HT1080 (cell line): ENCODE results near the gene CDCA4. TPM values are rescaled to one million over a fixed set of nuclear protein-coding genes. Genes with fewer than 3 reads are reported as not detected.

Source experiments
- DNase-seq: peaks from one replicate; pipeline ENCODE4 v3.0.0-alpha.2; 2015; ENCODE audit warnings: low read depth
- total RNA-seq: library from RNA; depleted of rRNA; stranded (reverse); fragments of >200 nt; shearing (Covaris generic); gene quantifications from 2 replicates; pipeline ENCODE4 v1.2.3, GENCODE V29; 2014; rRNA removed

The CDCA4 gene
- total RNA-seq, 1 experiment from 2014 or later: 87.9 TPM

DNA sequence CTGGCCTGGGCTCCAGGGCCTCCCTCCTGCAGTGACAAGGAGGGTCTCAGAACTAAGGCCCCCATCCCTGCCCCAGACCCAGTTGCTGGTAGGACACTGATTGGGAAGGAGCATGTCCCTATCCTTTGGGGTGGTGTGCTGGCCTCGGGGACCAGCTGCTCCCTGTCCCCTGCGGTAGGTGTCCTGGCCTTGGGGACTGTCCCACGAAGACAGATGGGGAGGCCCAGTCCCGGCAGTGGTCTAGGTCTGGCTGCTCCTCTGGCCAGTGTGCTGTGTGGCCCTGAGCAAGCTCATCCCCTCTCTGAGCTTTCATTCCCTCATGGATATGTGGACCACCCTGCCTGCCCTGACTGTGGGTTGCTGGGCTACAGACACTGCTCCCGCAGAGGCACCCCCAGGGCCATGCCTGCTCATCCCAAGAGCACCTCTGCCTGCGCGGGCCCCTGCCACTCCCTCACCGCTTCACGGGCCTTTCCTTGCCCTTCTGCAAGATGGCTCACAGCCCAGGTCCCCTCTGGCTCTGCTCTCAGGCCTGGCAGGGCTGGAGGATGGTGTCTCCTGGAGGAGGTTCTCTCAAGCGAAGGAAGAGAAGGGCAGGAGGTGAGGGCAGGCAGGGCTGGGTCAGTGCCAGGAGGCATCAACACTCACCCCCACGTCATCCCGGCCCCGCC is 55.2 kb downstream of the CDCA4 start:
- DNase-seq: no peak

- no peak for DNase-seq
Measured at GRCh38 chr14:104964546-104964945, 56.3 kb downstream of the CDCA4 start.

Other genes with a start within 250 kb of the CDCA4 start
- gene AKT1, start 225.3 kb downstream of the CDCA4 start, total RNA-seq: 147 and 173 TPM in 2 replicates
- gene ZBTB42, start 220.0 kb downstream of the CDCA4 start, total RNA-seq: 4.6 and 5.5 TPM in 2 replicates
- 17.9 and 21.3 TPM in 2 replicates for gene CEP170B, start 155.8 kb downstream of the CDCA4 start, total RNA-seq
- gene PLD4, start 96.2 kb downstream of the CDCA4 start, total RNA-seq: 0.02 and 0.10 TPM in 2 replicates
- 52.6 and 54.6 TPM in 2 replicates for gene AHNAK2, start 42.7 kb downstream of the CDCA4 start, total RNA-seq
- 5.1 and 5.4 TPM in 2 replicates for gene CLBA1, start 35.3 kb downstream of the CDCA4 start, total RNA-seq
- gene GPR132, start 44.3 kb upstream of the CDCA4 start, total RNA-seq: 0.21 and 0.40 TPM in 2 replicates
- gene JAG2, start 147.7 kb upstream of the CDCA4 start, total RNA-seq: 0.47 and 0.48 TPM in 2 replicates
- gene NUDT14, start 160.2 kb upstream of the CDCA4 start, total RNA-seq: 14.2 and 21.4 TPM in 2 replicates
- gene BTBD6, start 227.4 kb upstream of the CDCA4 start, total RNA-seq: 8.3 and 9.3 TPM in 2 replicates